ENCODE data around the gene NELFB. TPM values are rescaled to one million over a fixed set of nuclear protein-coding genes. Genes with fewer than 3 reads are reported as not detected.

NELFB gene
- total and polyA plus RNA-seq, 4 donors: 21.7 to 47.9 (median 38.2) TPM

GRCh38 chr9:137295849-137296669 lies 40.9 kb downstream of the NELFB start:
- 26 to 39% methylated on average over 56 to 78 of the region's 78 CpGs for WGBS, 2 donors
- DNase-seq (no peak), ATAC-seq (ENCODE audit: low FRiP score) (no peak)
- no peaks in the 10 kb centered on the region for H3K4me1 ChIP-seq (ENCODE audit: control insufficient read depth in 1 of 2, insufficient read depth in 2 of 2, low read length in 2 of 2)
- H3K27me3 ChIP-seq (ENCODE audit: control insufficient read depth in 1 of 2, insufficient read depth in 2 of 2, low read length in 1 of 2): no peaks in the 10 kb centered on the region
- intact Hi-C loops (cut with DNase I): loop anchor here (2.0 to 10.0 kb wide), 3 partner anchors 109 to 229 kb away; no protein-coding TSS in a partner anchor
- H3K4me3 ChIP-seq (ENCODE audit: low read length in 2 of 2): no peak overlapping the region
- no peak overlapping the region for H3K27ac ChIP-seq (ENCODE audit: low read depth in 1 of 2, low read length in 2 of 2)
- H3K9me3 ChIP-seq (ENCODE audit: control insufficient read depth, low read length): peaks cover 3% of the 10 kb centered on the region
- no peaks in the 10 kb centered on the region for H3K36me3 ChIP-seq (ENCODE audit: control insufficient read depth in 1 of 2, insufficient read depth in 2 of 2, low read length in 1 of 2)

DNA sequence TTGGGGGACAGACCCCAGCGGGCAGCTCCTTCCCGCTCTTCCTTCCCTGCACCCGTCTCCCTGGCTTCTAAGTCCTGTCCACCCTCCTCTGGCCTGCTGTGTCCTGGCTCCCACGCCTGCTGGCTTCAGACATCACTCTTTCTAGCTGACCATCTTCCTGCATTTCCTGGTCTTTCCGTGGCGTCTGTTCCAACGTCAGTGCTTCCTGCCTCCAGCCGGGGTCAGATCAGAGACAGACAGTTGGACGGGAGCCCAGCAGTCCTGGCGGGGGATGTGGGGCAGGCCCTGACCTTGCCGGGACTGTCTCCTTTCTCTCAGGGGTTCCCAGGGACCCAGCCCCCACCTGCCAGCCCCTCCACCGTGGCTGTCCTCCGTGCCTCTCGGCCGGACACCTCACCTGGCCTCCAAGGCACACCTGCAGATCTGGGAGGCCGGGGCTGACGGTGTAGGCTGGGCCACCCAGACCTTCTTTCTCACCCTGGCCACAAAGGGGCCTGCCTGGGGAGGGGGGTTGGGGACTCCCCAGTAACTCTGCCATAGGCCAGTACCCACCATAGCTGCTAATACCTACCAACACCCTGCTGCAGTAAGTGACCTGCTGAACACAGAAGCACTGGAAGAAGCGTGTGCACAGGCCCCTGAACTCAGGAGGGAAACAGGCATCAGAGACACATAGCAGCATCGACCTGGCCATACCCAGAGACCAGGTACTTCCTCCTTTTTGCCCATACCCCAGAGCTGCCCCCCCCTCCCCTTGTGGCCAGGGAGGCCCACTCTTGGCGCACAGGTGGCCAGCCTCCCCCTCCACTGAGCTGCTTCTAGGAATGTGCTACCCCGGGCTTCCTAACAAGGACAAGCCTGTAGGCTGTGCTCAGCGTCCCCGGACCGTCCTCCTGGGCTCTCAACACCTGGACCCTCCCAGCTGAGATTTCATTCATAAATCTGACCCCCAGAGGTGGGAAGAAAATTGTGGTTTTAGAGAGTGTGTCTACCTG lies 41.8 kb downstream of the NELFB start:
- Histone ChIP-seq H3K36me3 (ENCODE audit: control insufficient read depth in 1 of 2, insufficient read depth in 2 of 2, low read length in 1 of 2) (no peaks in the 10 kb centered on the region), H3K4me3 (ENCODE audit: low read length in 2 of 2) (no peak overlapping the region), H3K27me3 (ENCODE audit: control insufficient read depth in 1 of 2, insufficient read depth in 2 of 2, low read length in 1 of 2) (no peaks in the 10 kb centered on the region), H3K4me1 (ENCODE audit: control insufficient read depth in 1 of 2, insufficient read depth in 2 of 2, low read length in 2 of 2) (no peaks in the 10 kb centered on the region), H3K27ac (ENCODE audit: low read depth in 1 of 2, low read length in 2 of 2) (no peak overlapping the region), H3K9me3 (ENCODE audit: control insufficient read depth, low read length) (peaks cover 3% of the 10 kb centered on the region)
- peak; percentile 22 for ATAC-seq (ENCODE audit: low FRiP score)
- intact Hi-C loops (cut with DNase I): loop anchor here in 1 of 2 donors (10.0 kb wide), 1 partner anchor 108 kb away; no protein-coding TSS in a partner anchor
- no peak for DNase-seq
- 67 to 73% methylated on average over 24 of the region's 24 CpGs for WGBS, 2 donors

GRCh38 chr9:137297966-137298365 lies 42.8 kb downstream of the NELFB start:
- H3K4me3 ChIP-seq (ENCODE audit: low read length in 2 of 2): no peak overlapping the region
- no peak overlapping the region for H3K27ac ChIP-seq (ENCODE audit: low read depth in 1 of 2, low read length in 2 of 2)
- H3K9me3 ChIP-seq (ENCODE audit: control insufficient read depth, low read length): peaks cover 3% of the 10 kb centered on the region
- DNase-seq: no peak
- H3K4me1 ChIP-seq (ENCODE audit: control insufficient read depth in 1 of 2, insufficient read depth in 2 of 2, low read length in 2 of 2): no peaks in the 10 kb centered on the region
- ATAC-seq (ENCODE audit: low FRiP score): no peak
- intact Hi-C loops (cut with DNase I): loop anchor here in 1 of 2 donors (10.0 kb wide), 1 partner anchor 107 kb away; no protein-coding TSS in a partner anchor
- WGBS, 2 donors: 79 to 84% methylated on average over 7 of the region's 7 CpGs
- no peaks in the 10 kb centered on the region for H3K27me3 ChIP-seq (ENCODE audit: control insufficient read depth in 1 of 2, insufficient read depth in 2 of 2, low read length in 1 of 2)
- H3K36me3 ChIP-seq (ENCODE audit: control insufficient read depth in 1 of 2, insufficient read depth in 2 of 2, low read length in 1 of 2): no peaks in the 10 kb centered on the region

DNA sequence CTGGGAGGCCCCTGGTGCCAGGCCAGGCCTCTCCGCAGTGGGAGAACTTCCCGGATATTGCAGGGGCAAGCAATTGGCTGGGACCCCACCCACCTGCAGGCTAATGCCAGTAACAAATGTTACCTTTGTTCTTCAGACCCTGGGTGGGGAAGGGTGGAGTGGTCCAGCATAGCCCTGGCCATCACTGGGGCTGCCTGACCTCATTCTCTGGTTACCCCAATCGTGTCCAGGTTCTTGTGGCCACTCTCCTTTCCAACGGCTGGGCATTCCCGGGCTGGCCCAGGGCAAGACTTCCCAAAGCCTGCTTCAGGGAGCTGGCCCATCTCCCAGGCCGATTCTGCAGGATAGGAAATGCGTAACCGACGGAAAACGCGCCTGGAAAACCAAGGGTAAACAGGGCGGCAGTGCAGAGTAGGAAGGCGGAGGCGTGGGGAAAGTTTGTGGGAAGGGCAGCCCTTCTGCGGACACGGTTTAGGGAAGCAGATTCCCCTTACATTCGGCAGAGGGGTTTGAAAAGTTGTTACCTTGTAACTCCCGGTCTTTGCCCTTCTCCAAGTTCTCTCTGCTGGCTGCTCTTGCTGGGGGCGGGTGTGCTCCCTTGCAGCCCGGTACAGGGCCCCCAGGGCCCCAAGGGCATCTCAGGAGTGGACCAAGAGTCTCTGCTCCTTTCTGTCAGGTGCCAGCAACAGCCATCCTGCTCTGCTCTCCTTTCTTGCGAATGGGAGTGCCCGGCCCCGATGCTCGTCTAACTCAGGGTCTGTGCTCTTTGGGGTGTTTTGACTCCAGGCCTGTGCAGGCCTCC lies 43.5 kb downstream of the NELFB start:
- DNase-seq: no peak
- peaks cover 3% of the 10 kb centered on the region for H3K9me3 ChIP-seq (ENCODE audit: control insufficient read depth, low read length)
- no peaks in the 10 kb centered on the region for H3K4me1 ChIP-seq (ENCODE audit: control insufficient read depth in 1 of 2, insufficient read depth in 2 of 2, low read length in 2 of 2)
- no peaks in the 10 kb centered on the region for H3K27me3 ChIP-seq (ENCODE audit: control insufficient read depth in 1 of 2, insufficient read depth in 2 of 2, low read length in 1 of 2)
- WGBS, 2 donors: 40 to 55% methylated on average over 24 of the region's 24 CpGs
- no peaks in the 10 kb centered on the region for H3K36me3 ChIP-seq (ENCODE audit: control insufficient read depth in 1 of 2, insufficient read depth in 2 of 2, low read length in 1 of 2)
- ATAC-seq (ENCODE audit: low FRiP score): no peak
- intact Hi-C loops (cut with DNase I): loop anchor here in 1 of 2 donors (10.0 kb wide), 1 partner anchor 106 kb away; no protein-coding TSS in a partner anchor
- no peak overlapping the region for H3K27ac ChIP-seq (ENCODE audit: low read depth in 1 of 2, low read length in 2 of 2)
- H3K4me3 ChIP-seq (ENCODE audit: low read length in 2 of 2): no peak overlapping the region

GRCh38 chr9:137299203-137299565 lies 44.1 kb downstream of the NELFB start:
- no peak overlapping the region for H3K27ac ChIP-seq (ENCODE audit: low read depth in 1 of 2, low read length in 2 of 2)
- peaks cover 2% of the 10 kb centered on the region for H3K9me3 ChIP-seq (ENCODE audit: control insufficient read depth, low read length)
- no peak for ATAC-seq (ENCODE audit: low FRiP score)
- WGBS, 2 donors: 47 to 67% methylated on average over 10 of the region's 10 CpGs
- H3K4me1 ChIP-seq (ENCODE audit: control insufficient read depth in 1 of 2, insufficient read depth in 2 of 2, low read length in 2 of 2): no peaks in the 10 kb centered on the region
- no peak overlapping the region for H3K4me3 ChIP-seq (ENCODE audit: low read length in 2 of 2)
- H3K36me3 ChIP-seq (ENCODE audit: control insufficient read depth in 1 of 2, insufficient read depth in 2 of 2, low read length in 1 of 2): no peaks in the 10 kb centered on the region
- no peaks in the 10 kb centered on the region for H3K27me3 ChIP-seq (ENCODE audit: control insufficient read depth in 1 of 2, insufficient read depth in 2 of 2, low read length in 1 of 2)
- intact Hi-C loops (cut with DNase I): loop anchor here in 1 of 2 donors (10.0 kb wide), 1 partner anchor 106 kb away; no protein-coding TSS in a partner anchor
- no peak for DNase-seq

- Histone ChIP-seq H3K27ac (ENCODE audit: low read depth in 1 of 2, low read length in 2 of 2) (no peak overlapping the region), H3K9me3 (ENCODE audit: control insufficient read depth, low read length) (no peaks in the 10 kb centered on the region), H3K27me3 (ENCODE audit: control insufficient read depth in 1 of 2, insufficient read depth in 2 of 2, low read length in 1 of 2) (no peaks in the 10 kb centered on the region), H3K4me1 (ENCODE audit: control insufficient read depth in 1 of 2, insufficient read depth in 2 of 2, low read length in 2 of 2) (no peaks in the 10 kb centered on the region), H3K4me3 (ENCODE audit: low read length in 2 of 2) (no peak overlapping the region), H3K36me3 (ENCODE audit: control insufficient read depth in 1 of 2, insufficient read depth in 2 of 2, low read length in 1 of 2) (no peaks in the 10 kb centered on the region)
- intact Hi-C loops (cut with DNase I): loop anchor here in 1 of 2 donors (10.0 kb wide), 1 partner anchor 105 kb away; no protein-coding TSS in a partner anchor
- 37 to 46% methylated on average over 16 of the region's 16 CpGs for WGBS, 2 donors
- ATAC-seq (ENCODE audit: low FRiP score): no peak
- DNase-seq: no peak
Observed at GRCh38 chr9:137299938-137300337, 44.8 kb downstream of the NELFB start.

- Histone ChIP-seq H3K27ac (ENCODE audit: low read depth in 1 of 2, low read length in 2 of 2) (no peak overlapping the region), H3K4me1 (ENCODE audit: control insufficient read depth in 1 of 2, insufficient read depth in 2 of 2, low read length in 2 of 2) (no peaks in the 10 kb centered on the region), H3K9me3 (ENCODE audit: control insufficient read depth, low read length) (no peaks in the 10 kb centered on the region), H3K4me3 (ENCODE audit: low read length in 2 of 2) (no peak overlapping the region), H3K36me3 (ENCODE audit: control insufficient read depth in 1 of 2, insufficient read depth in 2 of 2, low read length in 1 of 2) (no peaks in the 10 kb centered on the region), H3K27me3 (ENCODE audit: control insufficient read depth in 1 of 2, insufficient read depth in 2 of 2, low read length in 1 of 2) (no peaks in the 10 kb centered on the region)
- no peak for ATAC-seq (ENCODE audit: low FRiP score)
- peak in 1 of 2 donors; percentile 34 for DNase-seq
- intact Hi-C loops (cut with DNase I): no loop called here
- 4% methylated on average over 25 of the region's 25 CpGs for WGBS, 2 donors
Observed at GRCh38 chr9:137300567-137301080, 45.5 kb downstream of the NELFB start.

Measured in aorta (tissue), 5 donors.